SJSA1 (cell line): ENCODE measurements around the gene CDC42EP4. TPM values are rescaled to one million over a fixed set of nuclear protein-coding genes. Genes with fewer than 3 reads are reported as not detected.
A peak's percentile ranks its signal among the peaks of the same experiment; 100 is the strongest.

Experiments used
- DNase-seq, 2 experiments: peaks; one replicate each; pipeline ENCODE4 v3.0.0-alpha.2; 2015 to 2020; ENCODE audit warnings: low spot score in 2 of 2, low read depth in 1 of 2
- H3K27ac ChIP-seq: fragments of 250-450 bp; sonication (Bioruptor Pico); 2 replicates; pipeline ENCODE4 v1.5.1; 2020; ENCODE audit warnings: mild to moderate bottlenecking, moderate library complexity
- H3K27me3 ChIP-seq: fragments of 250-450 bp; sonication (Bioruptor Pico); replicated peaks from 2 replicates; pipeline ENCODE4 v1.5.1; 2020; ENCODE audit warnings: mild to moderate bottlenecking, moderate library complexity
- H3K36me3 ChIP-seq: fragments of 250-450 bp; sonication (Bioruptor Pico); 2 replicates; pipeline ENCODE4 v1.5.1; 2020; ENCODE audit warnings: mild to moderate bottlenecking
- H3K4me1 ChIP-seq: fragments of 250-450 bp; sonication (Bioruptor Pico); replicated peaks from 2 replicates; pipeline ENCODE4 v1.6.1; 2021; ENCODE audit warnings: mild to moderate bottlenecking
- H3K4me3 ChIP-seq: fragments of 250-450 bp; sonication (Bioruptor Pico); 2 replicates; pipeline ENCODE4 v1.5.1; 2020; ENCODE audit warnings: mild to moderate bottlenecking
- H3K9me3 ChIP-seq: fragments of 250-450 bp; sonication (Bioruptor Pico); replicated peaks from 2 replicates; pipeline ENCODE4 v1.5.1; 2020; ENCODE audit warnings: mild to moderate bottlenecking
- total RNA-seq: library from RNA; depleted of rRNA; stranded (reverse); fragments of >200 nt; shearing (Covaris generic); gene quantifications from 2 replicates; pipeline ENCODE4 v1.2.3, GENCODE V29; 2014

Gene CDC42EP4
- total RNA-seq, 1 experiment from 2014 or later = 76.1 TPM

- H3K4me1 ChIP-seq = peaks cover 86% of the 10 kb centered on the region
- H3K27ac ChIP-seq = peak overlapping the region; percentile 27
- 0 out of 2 replicates have a peak, but pooled peaks cover 5% of the 10 kb centered on the region for H3K9me3 ChIP-seq
- DNase-seq = peak; percentile 81 to 92
- H3K27me3 ChIP-seq = no peaks in the 10 kb centered on the region
- H3K36me3 ChIP-seq = peaks cover 54% of the 10 kb centered on the region
- peak overlapping the region; percentile 6; the same call in 1 of the 2 replicates for H3K4me3 ChIP-seq
Observed at GRCh38 chr17:73308017-73308823, 3.6 kb downstream of the CDC42EP4 start.

GRCh38 chr17:73307130-73307529, 4.7 kb downstream of the CDC42EP4 start:
- H3K4me3 ChIP-seq = no peak overlapping the region
- 0 out of 2 replicates have a peak, but pooled peaks cover 5% of the 10 kb centered on the region for H3K9me3 ChIP-seq
- no peaks in the 10 kb centered on the region for H3K27me3 ChIP-seq
- DNase-seq = no peak
- H3K36me3 ChIP-seq = peaks cover 56% of the 10 kb centered on the region
- no peak overlapping the region for H3K27ac ChIP-seq
- peaks cover 81% of the 10 kb centered on the region for H3K4me1 ChIP-seq

- Histone ChIP-seq H3K4me1 (peaks cover 84% of the 10 kb centered on the region), H3K9me3 (no peaks in the 10 kb centered on the region), H3K27ac (peak overlapping the region; percentile 97), H3K4me3 (no peak overlapping the region), H3K36me3 (peaks cover 53% of the 10 kb centered on the region), H3K27me3 (no peaks in the 10 kb centered on the region)
- DNase-seq = no peak
Observed at GRCh38 chr17:73305845-73306836, 5.7 kb downstream of the CDC42EP4 start.

- peak overlapping the region; percentile 97 for H3K27ac ChIP-seq
- DNase-seq = peak; percentile 98 to 99
Observed at GRCh38 chr17:73304971-73305812, 6.6 kb downstream of the CDC42EP4 start.

GRCh38 chr17:73304438-73304837, 7.4 kb downstream of the CDC42EP4 start:
- peak overlapping the region; percentile 17; the same call in 1 of the 2 replicates for H3K4me3 ChIP-seq
- no peaks in the 10 kb centered on the region for H3K27me3 ChIP-seq
- H3K9me3 ChIP-seq = no peaks in the 10 kb centered on the region
- peaks cover 44% of the 10 kb centered on the region for H3K36me3 ChIP-seq
- no peak for DNase-seq
- peak overlapping the region; percentile 97 for H3K27ac ChIP-seq
- peaks cover 90% of the 10 kb centered on the region for H3K4me1 ChIP-seq

More at GRCh38 chr17:73304971-73305812, 6.6 kb downstream of the CDC42EP4 start:
- H3K27me3 ChIP-seq = no peaks in the 10 kb centered on the region
- peaks cover 90% of the 10 kb centered on the region for H3K4me1 ChIP-seq
- H3K9me3 ChIP-seq = no peaks in the 10 kb centered on the region
- H3K36me3 ChIP-seq = peaks cover 46% of the 10 kb centered on the region
- H3K4me3 ChIP-seq = peak overlapping the region; percentile 17

GRCh38 chr17:73302189-73302588, 9.6 kb downstream of the CDC42EP4 start:
- Histone ChIP-seq H3K4me3 (no peak overlapping the region), H3K27me3 (no peaks in the 10 kb centered on the region), H3K9me3 (no peaks in the 10 kb centered on the region), H3K4me1 (peaks cover 79% of the 10 kb centered on the region), H3K27ac (no peak overlapping the region), H3K36me3 (peaks cover 40% of the 10 kb centered on the region)
- DNase-seq = no peak

- no peak for DNase-seq
- peaks cover 32% of the 10 kb centered on the region for H3K36me3 ChIP-seq
- H3K4me3 ChIP-seq = no peak overlapping the region
- H3K9me3 ChIP-seq = no peaks in the 10 kb centered on the region
- no peaks in the 10 kb centered on the region for H3K27me3 ChIP-seq
- H3K27ac ChIP-seq = no peak overlapping the region
- peaks cover 71% of the 10 kb centered on the region for H3K4me1 ChIP-seq
Observed at GRCh38 chr17:73301369-73301768, 10.4 kb downstream of the CDC42EP4 start.

- H3K9me3 ChIP-seq = no peaks in the 10 kb centered on the region
- H3K27ac ChIP-seq = no peak overlapping the region
- no peaks in the 10 kb centered on the region for H3K27me3 ChIP-seq
- peaks cover 61% of the 10 kb centered on the region for H3K4me1 ChIP-seq
- H3K4me3 ChIP-seq = no peak overlapping the region
- no peak for DNase-seq
- H3K36me3 ChIP-seq = peaks cover 25% of the 10 kb centered on the region
Observed at GRCh38 chr17:73300392-73300791, 11.4 kb downstream of the CDC42EP4 start.

GRCh38 chr17:73297934-73298861, 13.6 kb downstream of the CDC42EP4 start:
- Histone ChIP-seq H3K27me3 (no peaks in the 10 kb centered on the region), H3K4me1 (peaks cover 61% of the 10 kb centered on the region), H3K27ac (no peak overlapping the region), H3K9me3 (no peaks in the 10 kb centered on the region), H3K36me3 (peaks cover 34% of the 10 kb centered on the region), H3K4me3 (no peak overlapping the region)
- no peak for DNase-seq

- Histone ChIP-seq H3K4me3 (no peak overlapping the region), H3K27ac (peak overlapping the region; percentile 93), H3K4me1 (peaks cover 79% of the 10 kb centered on the region), H3K36me3 (peaks cover 50% of the 10 kb centered on the region), H3K27me3 (no peaks in the 10 kb centered on the region), H3K9me3 (no peaks in the 10 kb centered on the region)
- no peak for DNase-seq
Observed at GRCh38 chr17:73293480-73293911, 18.3 kb downstream of the CDC42EP4 start.

- Histone ChIP-seq H3K27ac (peak overlapping the region; percentile 93), H3K9me3 (no peaks in the 10 kb centered on the region), H3K4me3 (no peak overlapping the region), H3K4me1 (peaks cover 76% of the 10 kb centered on the region), H3K36me3 (peaks cover 50% of the 10 kb centered on the region), H3K27me3 (no peaks in the 10 kb centered on the region)
- no peak for DNase-seq
Observed at GRCh38 chr17:73293031-73293430, 18.8 kb downstream of the CDC42EP4 start.

GRCh38 chr17:73292031-73292531, 19.7 kb downstream of the CDC42EP4 start:
- peaks cover 55% of the 10 kb centered on the region for H3K36me3 ChIP-seq
- peak overlapping the region; percentile 93 for H3K27ac ChIP-seq
- peaks cover 76% of the 10 kb centered on the region for H3K4me1 ChIP-seq
- H3K4me3 ChIP-seq = peak overlapping the region; percentile 3; the same call in 1 of the 2 replicates
- H3K9me3 ChIP-seq = no peaks in the 10 kb centered on the region
- H3K27me3 ChIP-seq = no peaks in the 10 kb centered on the region
- peak; percentile 87 to 88 for DNase-seq
